Measurements from ENCODE around the gene VPREB1.

DNA sequence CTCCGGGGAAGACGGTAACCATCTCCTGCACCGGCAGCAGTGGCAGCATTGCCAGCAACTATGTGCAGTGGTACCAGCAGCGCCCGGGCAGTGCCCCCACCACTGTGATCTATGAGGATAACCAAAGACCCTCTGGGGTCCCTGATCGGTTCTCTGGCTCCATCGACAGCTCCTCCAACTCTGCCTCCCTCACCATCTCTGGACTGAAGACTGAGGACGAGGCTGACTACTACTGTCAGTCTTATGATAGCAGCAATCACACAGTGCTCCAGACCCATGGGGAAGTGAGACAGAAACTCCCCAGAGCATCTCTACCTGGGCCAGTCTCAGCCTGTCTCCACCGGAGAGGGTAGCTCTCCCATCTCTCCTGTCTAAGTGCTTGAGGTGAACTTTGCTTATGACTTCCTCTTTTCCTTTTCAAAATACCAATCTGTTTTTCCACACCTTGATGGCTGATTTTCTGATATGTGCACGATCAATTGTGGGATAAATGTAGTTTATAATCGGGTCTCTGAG lies 48.5 kb upstream of the VPREB1 start:
- TF ChIP-seq CTCF (IDR thresholded peaks at IDR 0.05) = no peak
- no peak for TF ChIP-seq POLR2A (IDR thresholded peaks at IDR 0.05)
- no peak for TF ChIP-seq EP300 (IDR thresholded peaks at IDR 0.05; ENCODE audit: low read depth)

Measured in transverse colon (tissue), 3 donors.